Right lobe of liver (tissue), 4 donors: ENCODE measurements around the gene HCN3.

Source experiments
- CTCF ChIP-seq, 4 donors: fragments of 200-600 bp in 3 of 4; fragments of 450-650 bp in 1 of 4; IDR thresholded peaks; one replicate each; pipeline versions ENCODE4 v1.5.1 to v1.8.0; 2016 to 2022; ENCODE audit warnings: antibody characterized with exemption in 4 of 4, mild to moderate bottlenecking in 2 of 4
- POLR2A ChIP-seq: fragments of 450-650 bp; IDR thresholded peaks from one replicate; pipeline ENCODE4 v1.6.1; 2017; ENCODE audit warnings: antibody characterized with exemption, mild to moderate bottlenecking
- donor health status: DM: no; HTN: no; CAD: no.
- donor health status: DM: no; HTN: no; CAD: no.
- donor health status: DM: no; HTN: yes; CAD: no.

- TF ChIP-seq CTCF (IDR thresholded peaks at IDR 0.05) (no peak), POLR2A (no peak)
Observed at GRCh38 chr1:155254228-155254713, 23.0 kb upstream of the HCN3 start.
